SK-N-SH treated with all-trans-retinoic acid at 6 μM for 48 hours (cell line): ENCODE data around the gene MUC5B.

Experiments used
- ATAC-seq: fragments of 200-7000 bp; cut with Tn5 transposase; 3 replicates; pipeline ENCODE4 v1.9.1; 2020; ENCODE audit warnings: mild to moderate bottlenecking, moderate library complexity
- ARNTL ChIP-seq: fragments of 450-650 bp; formaldehyde crosslinking; IDR thresholded peaks from 2 replicates; pipeline ENCODE4 v1.5.0; 2020; ENCODE audit warnings: low read depth, mild to moderate bottlenecking, moderate library complexity, borderline replicate concordance
- BACH2 ChIP-seq: fragments of 250-450 bp; sonication (Bioruptor Pico); IDR thresholded peaks from 2 replicates; pipeline ENCODE4 v1.9.0; 2021; ENCODE audit warnings: mild to moderate bottlenecking, borderline replicate concordance
- CREB5 ChIP-seq: fragments of 250-450 bp; sonication (Bioruptor Pico); IDR thresholded peaks from 2 replicates; pipeline ENCODE4 v1.5.1; 2020; ENCODE audit warnings: low read depth, mild to moderate bottlenecking, moderate library complexity
- CSDC2 ChIP-seq: fragments of 250-450 bp; sonication (Bioruptor Pico); IDR thresholded peaks from 2 replicates; pipeline ENCODE4 v1.5.0; 2020; ENCODE audit warnings: mild to moderate bottlenecking, moderate library complexity
- CSRNP3 ChIP-seq: fragments of 250-450 bp; sonication (Bioruptor Pico); IDR thresholded peaks from 2 replicates; pipeline ENCODE4 v1.5.1; 2021; ENCODE audit warnings: mild to moderate bottlenecking, moderate library complexity
- ESRRG ChIP-seq: fragments of 250-450 bp; sonication (Bioruptor Pico); IDR thresholded peaks from 2 replicates; pipeline ENCODE4 v1.6.1; 2021; ENCODE audit warnings: mild to moderate bottlenecking
- GLIS3 ChIP-seq: fragments of 250-450 bp; sonication (Bioruptor Pico); IDR thresholded peaks from 2 replicates; pipeline ENCODE4 v1.5.0; 2020; ENCODE audit warnings: mild to moderate bottlenecking, moderate library complexity
- ISL1 ChIP-seq: fragments of 250-450 bp; sonication (Bioruptor Pico); IDR thresholded peaks from 2 replicates; pipeline ENCODE4 v2.1.2; 2022; ENCODE audit warnings: mild to moderate bottlenecking, moderate library complexity
- OSR1 ChIP-seq: fragments of 250-450 bp; sonication (Bioruptor Pico); IDR thresholded peaks from 2 replicates; pipeline ENCODE4 v1.8.0; 2022; ENCODE audit warnings: moderate library complexity, mild to moderate bottlenecking, inconsistent platforms
- PATZ1 ChIP-seq: fragments of 250-450 bp; sonication (Bioruptor Pico); IDR thresholded peaks from 2 replicates; pipeline ENCODE4 v1.8.0; 2020; ENCODE audit warnings: mild to moderate bottlenecking, moderate library complexity, borderline replicate concordance
- POU6F1 ChIP-seq: fragments of 250-450 bp; sonication (Bioruptor Pico); IDR thresholded peaks from 2 replicates; pipeline ENCODE4 v1.8.0; 2021; ENCODE audit warnings: low read depth, mild to moderate bottlenecking, moderate library complexity, borderline replicate concordance
- PPARA ChIP-seq: fragments of 250-450 bp; sonication (Bioruptor Pico); IDR thresholded peaks from 2 replicates; pipeline ENCODE4 v1.5.0; 2020; ENCODE audit warnings: mild to moderate bottlenecking, borderline replicate concordance
- RARB ChIP-seq: fragments of 250-450 bp; sonication (Bioruptor Pico); IDR thresholded peaks from 2 replicates; pipeline ENCODE4 v1.8.0; 2021; ENCODE audit warnings: mild to moderate bottlenecking, moderate library complexity
- SNAI2 ChIP-seq: fragments of 250-450 bp; sonication (Bioruptor Pico); IDR thresholded peaks from 2 replicates; pipeline ENCODE4 v1.5.0; 2020; ENCODE audit warnings: mild to moderate bottlenecking, moderate library complexity
- TOX ChIP-seq: fragments of 250-450 bp; sonication (Bioruptor Pico); IDR thresholded peaks from 2 replicates; pipeline ENCODE4 v1.8.0; 2021; ENCODE audit warnings: mild to moderate bottlenecking, moderate library complexity, borderline replicate concordance
- TSHZ2 ChIP-seq: fragments of 250-450 bp; sonication (Bioruptor Pico); IDR thresholded peaks from 2 replicates; pipeline ENCODE4 v1.5.0; 2020; ENCODE audit warnings: mild to moderate bottlenecking, moderate library complexity
- ZC3H10 ChIP-seq: fragments of 250-450 bp; sonication (Bioruptor Pico); IDR thresholded peaks from 2 replicates; pipeline ENCODE4 v1.5.1; 2021; ENCODE audit warnings: mild to moderate bottlenecking, moderate library complexity
- ZFP3 ChIP-seq: fragments of 250-450 bp; sonication (Bioruptor Pico); IDR thresholded peaks from 2 replicates; pipeline ENCODE4 v1.5.0; 2020; ENCODE audit warnings: mild to moderate bottlenecking, moderate library complexity
- ZNF565 ChIP-seq: fragments of 450-650 bp; formaldehyde crosslinking; conservative IDR thresholded peaks from 2 replicates; pipeline ENCODE4 v1.5.0; 2020; ENCODE audit warnings: low read depth, mild to moderate bottlenecking, moderate library complexity
- ZNF70 ChIP-seq: fragments of 450-650 bp; formaldehyde crosslinking; IDR thresholded peaks from 2 replicates; pipeline ENCODE4 v1.5.0; 2020; ENCODE audit warnings: mild to moderate bottlenecking, moderate library complexity
- ZNF8 ChIP-seq: fragments of 450-650 bp; formaldehyde crosslinking; IDR thresholded peaks from 2 replicates; pipeline ENCODE4 v1.5.0; 2020; ENCODE audit warnings: mild to moderate bottlenecking, moderate library complexity

MUC5B gene

GRCh38 chr11:1219834-1220815 is 2.7 kb upstream of the MUC5B start:
- TF ChIP-seq CREB5 (CRISPR knock-in tag) (no peak), BACH2 (CRISPR knock-in tag) (no peak), ARNTL (no peak), GLIS3 (CRISPR knock-in tag) (no peak), ZNF70 (CRISPR knock-in tag) (no peak), OSR1 (CRISPR knock-in tag) (no peak), ESRRG (CRISPR knock-in tag) (no peak), SNAI2 (CRISPR knock-in tag) (no peak), TSHZ2 (CRISPR knock-in tag) (no peak), ZC3H10 (CRISPR knock-in tag) (no peak), ZNF8 (CRISPR knock-in tag) (no peak), PPARA (no peak), CSRNP3 (no peak), TOX (CRISPR knock-in tag) (no peak)
- TF ChIP-seq, all 23 proteins: peak for 0
- ATAC-seq: no peak

GRCh38 chr11:1220941-1221721 is 1.7 kb upstream of the MUC5B start:
- no peak for ATAC-seq
- TF ChIP-seq TSHZ2 (CRISPR knock-in tag) (no peak), ISL1 (CRISPR knock-in tag) (no peak), ARNTL (no peak)

GRCh38 chr11:1221848-1222311 is 986 bp upstream of the MUC5B start:
- no peak for ATAC-seq
- TF ChIP-seq ISL1 (CRISPR knock-in tag) (no peak), PATZ1 (CRISPR knock-in tag) (no peak), PPARA (no peak), TOX (CRISPR knock-in tag) (no peak), POU6F1 (no peak), RARB (CRISPR knock-in tag) (no peak), ZNF8 (CRISPR knock-in tag) (no peak), OSR1 (CRISPR knock-in tag) (no peak), ESRRG (CRISPR knock-in tag) (no peak), ZNF70 (CRISPR knock-in tag) (no peak), CREB5 (CRISPR knock-in tag) (no peak), ZNF565 (CRISPR knock-in tag) (no peak), CSDC2 (no peak), SNAI2 (CRISPR knock-in tag) (no peak), BACH2 (CRISPR knock-in tag) (no peak), ZFP3 (CRISPR knock-in tag) (no peak), GLIS3 (CRISPR knock-in tag) (no peak), ZC3H10 (CRISPR knock-in tag) (no peak)
